ENCODE data around the gene TSPAN9. TPM values are rescaled to one million over a fixed set of nuclear protein-coding genes. Genes with fewer than 3 reads are reported as not detected.

The TSPAN9 gene
- total RNA-seq, 1 donor, result 3.5 TPM

GRCh38 chr12:3140284-3140683 is 63.1 kb downstream of the TSPAN9 start:
- Histone ChIP-seq H3K9me3 (ENCODE audit: low read depth, low read length) (no peaks in the 10 kb centered on the region), H3K4me1 (ENCODE audit: insufficient read depth, low read length) (no peaks in the 10 kb centered on the region), H3K27me3 (ENCODE audit: insufficient read depth, low read length) (no peaks in the 10 kb centered on the region), H3K4me3 (ENCODE audit: low read length) (no peak overlapping the region)

- Histone ChIP-seq H3K27me3 (ENCODE audit: insufficient read depth, low read length) (no peaks in the 10 kb centered on the region), H3K4me1 (ENCODE audit: insufficient read depth, low read length) (no peaks in the 10 kb centered on the region), H3K4me3 (ENCODE audit: low read length) (no peak overlapping the region), H3K9me3 (ENCODE audit: low read depth, low read length) (no peaks in the 10 kb centered on the region)
Measured at GRCh38 chr12:3141339-3142321, 64.5 kb downstream of the TSPAN9 start.

- H3K9me3 ChIP-seq (ENCODE audit: low read depth, low read length), result no peaks in the 10 kb centered on the region
- H3K4me1 ChIP-seq (ENCODE audit: insufficient read depth, low read length), result no peaks in the 10 kb centered on the region
- no peak overlapping the region for H3K4me3 ChIP-seq (ENCODE audit: low read length)
- no peaks in the 10 kb centered on the region for H3K27me3 ChIP-seq (ENCODE audit: insufficient read depth, low read length)
Measured at GRCh38 chr12:3142386-3142785, 65.2 kb downstream of the TSPAN9 start.

- H3K4me3 ChIP-seq (ENCODE audit: low read length), result no peak overlapping the region
- no peaks in the 10 kb centered on the region for H3K27me3 ChIP-seq (ENCODE audit: insufficient read depth, low read length)
- H3K4me1 ChIP-seq (ENCODE audit: insufficient read depth, low read length), result no peaks in the 10 kb centered on the region
- no peaks in the 10 kb centered on the region for H3K9me3 ChIP-seq (ENCODE audit: low read depth, low read length)
Measured at GRCh38 chr12:3144495-3144894, 67.3 kb downstream of the TSPAN9 start.

GRCh38 chr12:3145033-3145432 is 67.9 kb downstream of the TSPAN9 start:
- no peaks in the 10 kb centered on the region for H3K27me3 ChIP-seq (ENCODE audit: insufficient read depth, low read length)
- H3K4me3 ChIP-seq (ENCODE audit: low read length), result no peak overlapping the region
- H3K4me1 ChIP-seq (ENCODE audit: insufficient read depth, low read length), result no peaks in the 10 kb centered on the region
- H3K9me3 ChIP-seq (ENCODE audit: low read depth, low read length), result no peaks in the 10 kb centered on the region

- no peak overlapping the region for H3K4me3 ChIP-seq (ENCODE audit: low read length)
- no peaks in the 10 kb centered on the region for H3K4me1 ChIP-seq (ENCODE audit: insufficient read depth, low read length)
- no peaks in the 10 kb centered on the region for H3K9me3 ChIP-seq (ENCODE audit: low read depth, low read length)
- peaks cover under 1% of the 10 kb centered on the region for H3K27me3 ChIP-seq (ENCODE audit: insufficient read depth, low read length)
Measured at GRCh38 chr12:3145546-3146310, 68.5 kb downstream of the TSPAN9 start.

- Histone ChIP-seq H3K4me1 (ENCODE audit: insufficient read depth, low read length) (no peaks in the 10 kb centered on the region), H3K27me3 (ENCODE audit: insufficient read depth, low read length) (peaks cover 6% of the 10 kb centered on the region), H3K4me3 (ENCODE audit: low read length) (no peak overlapping the region), H3K9me3 (ENCODE audit: low read depth, low read length) (no peaks in the 10 kb centered on the region)
Measured at GRCh38 chr12:3147260-3147659, 70.1 kb downstream of the TSPAN9 start.

GRCh38 chr12:3148366-3149000 is 71.3 kb downstream of the TSPAN9 start:
- no peaks in the 10 kb centered on the region for H3K9me3 ChIP-seq (ENCODE audit: low read depth, low read length)
- H3K27me3 ChIP-seq (ENCODE audit: insufficient read depth, low read length), result peaks cover 6% of the 10 kb centered on the region
- H3K4me3 ChIP-seq (ENCODE audit: low read length), result no peak overlapping the region
- no peaks in the 10 kb centered on the region for H3K4me1 ChIP-seq (ENCODE audit: insufficient read depth, low read length)

- no peaks in the 10 kb centered on the region for H3K4me1 ChIP-seq (ENCODE audit: insufficient read depth, low read length)
- H3K9me3 ChIP-seq (ENCODE audit: low read depth, low read length), result no peaks in the 10 kb centered on the region
- H3K4me3 ChIP-seq (ENCODE audit: low read length), result no peak overlapping the region
- peaks cover 6% of the 10 kb centered on the region for H3K27me3 ChIP-seq (ENCODE audit: insufficient read depth, low read length)
Measured at GRCh38 chr12:3149515-3150307, 72.5 kb downstream of the TSPAN9 start.

GRCh38 chr12:3150308-3150670 is 73.1 kb downstream of the TSPAN9 start:
- H3K4me3 ChIP-seq (ENCODE audit: low read length), result no peak overlapping the region
- peaks cover 6% of the 10 kb centered on the region for H3K27me3 ChIP-seq (ENCODE audit: insufficient read depth, low read length)
- H3K9me3 ChIP-seq (ENCODE audit: low read depth, low read length), result no peaks in the 10 kb centered on the region
- no peaks in the 10 kb centered on the region for H3K4me1 ChIP-seq (ENCODE audit: insufficient read depth, low read length)

GRCh38 chr12:3150931-3151835 is 74.0 kb downstream of the TSPAN9 start:
- Histone ChIP-seq H3K27me3 (ENCODE audit: insufficient read depth, low read length) (peaks cover 6% of the 10 kb centered on the region), H3K4me1 (ENCODE audit: insufficient read depth, low read length) (no peaks in the 10 kb centered on the region), H3K4me3 (ENCODE audit: low read length) (no peak overlapping the region), H3K9me3 (ENCODE audit: low read depth, low read length) (no peaks in the 10 kb centered on the region)

- Histone ChIP-seq H3K27me3 (ENCODE audit: insufficient read depth, low read length) (peaks cover 6% of the 10 kb centered on the region), H3K9me3 (ENCODE audit: low read depth, low read length) (no peaks in the 10 kb centered on the region), H3K4me3 (ENCODE audit: low read length) (no peak overlapping the region), H3K4me1 (ENCODE audit: insufficient read depth, low read length) (no peaks in the 10 kb centered on the region)
Measured at GRCh38 chr12:3152011-3152511, 74.9 kb downstream of the TSPAN9 start.

GRCh38 chr12:3152892-3153291 is 75.7 kb downstream of the TSPAN9 start:
- H3K27me3 ChIP-seq (ENCODE audit: insufficient read depth, low read length), result peaks cover 6% of the 10 kb centered on the region
- H3K4me1 ChIP-seq (ENCODE audit: insufficient read depth, low read length), result no peaks in the 10 kb centered on the region
- no peaks in the 10 kb centered on the region for H3K9me3 ChIP-seq (ENCODE audit: low read depth, low read length)
- no peak overlapping the region for H3K4me3 ChIP-seq (ENCODE audit: low read length)
